Measurements from ENCODE around the gene MROH9. TPM values are rescaled to one million over a fixed set of nuclear protein-coding genes. Genes with fewer than 3 reads are reported as not detected.

MROH9 gene
- total and polyA plus RNA-seq, 2 experiments from 2014 or later: 0.16 TPM; not detected in 1

DNA sequence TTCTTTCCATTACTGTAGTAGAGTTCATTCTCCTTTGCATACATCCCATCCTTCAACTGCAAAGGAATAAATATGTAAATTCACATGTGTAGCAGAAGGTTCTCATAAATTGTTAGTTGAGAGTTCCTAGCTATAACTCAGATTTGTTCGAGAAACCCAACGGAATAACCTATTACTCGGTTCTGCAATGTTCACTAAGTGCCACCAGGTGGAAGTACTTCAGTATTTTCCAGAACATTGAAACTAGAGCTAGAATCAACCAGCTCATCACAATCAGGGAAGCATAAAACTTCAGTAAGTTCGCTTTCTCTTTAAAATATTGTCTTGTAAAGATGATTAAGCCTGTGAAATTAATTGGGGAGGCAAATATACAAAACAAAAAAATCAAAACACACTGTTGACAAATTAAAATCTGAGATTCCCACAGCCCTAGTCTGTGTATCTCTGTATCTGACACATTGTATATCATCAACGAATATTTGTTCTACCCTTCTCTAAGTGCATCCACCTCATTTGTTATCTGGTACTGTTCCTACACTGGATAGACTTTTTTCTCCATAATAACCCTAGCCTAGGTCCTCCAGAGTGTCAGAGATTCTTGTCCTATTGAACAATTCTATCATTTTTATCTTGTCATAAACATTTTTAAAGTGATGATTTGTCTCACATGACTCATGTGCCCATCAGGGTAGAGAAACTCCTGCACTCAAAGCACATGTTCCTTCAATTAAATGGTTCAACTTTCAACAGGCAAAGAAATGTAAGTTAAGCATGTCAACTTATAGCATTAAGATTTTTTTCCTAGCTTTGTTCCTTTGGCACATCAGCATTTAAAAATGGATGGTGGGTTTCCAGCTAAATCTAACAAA lies 31.9 kb downstream of the MROH9 start:
- Histone ChIP-seq H2AFZ (0 out of 2 replicates have a peak overlapping the region, but pooled peaks have one; percentile 21), H3K4me2 (ENCODE audit: unreplicated experiment) (peak overlapping the region; percentile 25), H3K4me1 (ENCODE audit: insufficient read depth) (peaks cover 8% of the 10 kb centered on the region; the same call in 1 of the 2 replicates), H3K9ac (no peak overlapping the region), H3K27ac (no peak overlapping the region), H3K4me3 (0 out of 2 replicates have a peak overlapping the region, but pooled peaks have one; percentile 0), H3K36me3 (ENCODE audit: low read depth) (no peaks in the 10 kb centered on the region), H3K9me3 (ENCODE audit: low read depth) (no peaks in the 10 kb centered on the region), H4K20me1 (ENCODE audit: insufficient read depth) (no peaks in the 10 kb centered on the region), H3K27me3 (replicated peaks; ENCODE audit: insufficient read depth) (no peaks in the 10 kb centered on the region), H3K9me2 (ENCODE audit: insufficient read depth) (no peaks in the 10 kb centered on the region), H3F3A (ENCODE audit: insufficient read depth) (no peaks in the 10 kb centered on the region), H3K79me2 (ENCODE audit: insufficient read depth) (no peaks in the 10 kb centered on the region)
- TF ChIP-seq EZH2 (IDR thresholded peaks at IDR 0.05; ENCODE audit: insufficient read depth, poor library complexity, severe bottlenecking) (no peak), EZH2phosphoT487 (IDR thresholded peaks at IDR 0.05; ENCODE audit: insufficient read depth, low read depth) (no peak)
- WGBS, 2 experiments (ENCODE audit: low coverage in 1 of 2, low lambda C conversion rate in 2 of 2, missing lambda C conversion rate in 2 of 2): 16 to 23% methylated on average over 5 of the region's 5 CpGs
- peak; percentile 79 for DNase-seq
- in situ Hi-C loops (cut with MboI): no loop called here

DNA sequence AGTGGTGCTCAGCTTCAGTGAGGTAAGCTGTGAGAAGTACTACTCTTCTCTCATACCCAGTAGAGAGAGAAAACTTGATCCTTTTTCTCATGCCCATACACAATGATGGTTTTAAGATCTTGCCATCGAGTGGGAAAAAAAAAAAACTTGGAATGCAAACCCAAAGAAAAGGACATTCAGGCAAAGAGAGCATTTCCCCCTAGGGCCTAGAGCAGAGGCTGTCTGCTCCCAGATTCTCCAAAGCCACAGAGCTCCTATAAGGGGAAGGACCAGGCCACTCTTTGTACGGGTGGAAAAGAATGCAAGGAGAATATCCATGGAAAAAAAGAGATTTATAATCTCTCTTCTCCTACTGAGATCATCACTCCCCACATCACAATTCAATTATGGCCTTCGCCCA lies 34.9 kb downstream of the MROH9 start:
- no peak overlapping the region for H3K4me3 ChIP-seq
- H3K9ac ChIP-seq: no peak overlapping the region
- no peaks in the 10 kb centered on the region for H3K36me3 ChIP-seq (ENCODE audit: low read depth)
- 51 to 55% methylated on average over 3 of the region's 3 CpGs for WGBS, 2 experiments (ENCODE audit: low coverage in 1 of 2, low lambda C conversion rate in 2 of 2, missing lambda C conversion rate in 2 of 2)
- no peaks in the 10 kb centered on the region for H3K9me3 ChIP-seq (ENCODE audit: low read depth)
- no peak overlapping the region for H3K4me2 ChIP-seq (ENCODE audit: unreplicated experiment)
- no peaks in the 10 kb centered on the region for H3K79me2 ChIP-seq (ENCODE audit: insufficient read depth)
- H3K9me2 ChIP-seq (ENCODE audit: insufficient read depth): no peaks in the 10 kb centered on the region
- peaks cover 8% of the 10 kb centered on the region; the same call in 1 of the 2 replicates for H3K4me1 ChIP-seq (ENCODE audit: insufficient read depth)
- in situ Hi-C loops (cut with MboI): no loop called here
- H2AFZ ChIP-seq: no peak overlapping the region
- H3K27ac ChIP-seq: no peak overlapping the region
- DNase-seq: no peak
- no peaks in the 10 kb centered on the region for H3K27me3 ChIP-seq (replicated peaks; ENCODE audit: insufficient read depth)
- H4K20me1 ChIP-seq (ENCODE audit: insufficient read depth): no peaks in the 10 kb centered on the region
- no peak for TF ChIP-seq EZH2 (IDR thresholded peaks at IDR 0.05; ENCODE audit: insufficient read depth, poor library complexity, severe bottlenecking)
- TF ChIP-seq EZH2phosphoT487 (IDR thresholded peaks at IDR 0.05; ENCODE audit: insufficient read depth, low read depth): no peak
- H3F3A ChIP-seq (ENCODE audit: insufficient read depth): no peaks in the 10 kb centered on the region

- no peaks in the 10 kb centered on the region for H4K20me1 ChIP-seq (ENCODE audit: insufficient read depth)
- no peaks in the 10 kb centered on the region for H3K4me1 ChIP-seq (ENCODE audit: insufficient read depth)
- DNase-seq: no peak
- no peak overlapping the region for H3K27ac ChIP-seq
- H2AFZ ChIP-seq: no peak overlapping the region
- no peaks in the 10 kb centered on the region for H3K9me3 ChIP-seq (ENCODE audit: low read depth)
- WGBS, 2 experiments (ENCODE audit: low coverage in 1 of 2, low lambda C conversion rate in 2 of 2, missing lambda C conversion rate in 2 of 2): 85 to 100% methylated on average over 2 of the region's 2 CpGs
- no peaks in the 10 kb centered on the region for H3K79me2 ChIP-seq (ENCODE audit: insufficient read depth)
- H3K27me3 ChIP-seq (replicated peaks; ENCODE audit: insufficient read depth): peaks cover 11% of the 10 kb centered on the region; the same call in 1 of the 2 replicates
- in situ Hi-C loops (cut with MboI): no loop called here
- no peak overlapping the region for H3K4me2 ChIP-seq (ENCODE audit: unreplicated experiment)
- no peaks in the 10 kb centered on the region for H3F3A ChIP-seq (ENCODE audit: insufficient read depth)
- H3K9me2 ChIP-seq (ENCODE audit: insufficient read depth): no peaks in the 10 kb centered on the region
- TF ChIP-seq EZH2 (IDR thresholded peaks at IDR 0.05; ENCODE audit: insufficient read depth, poor library complexity, severe bottlenecking) (no peak), EZH2phosphoT487 (IDR thresholded peaks at IDR 0.05; ENCODE audit: insufficient read depth, low read depth) (no peak)
- H3K36me3 ChIP-seq (ENCODE audit: low read depth): no peaks in the 10 kb centered on the region
- H3K9ac ChIP-seq: no peak overlapping the region
- no peak overlapping the region for H3K4me3 ChIP-seq
These were observed 43.1 kb downstream of the MROH9 start for GRCh38 chr1:170978371-170978910.

- Histone ChIP-seq H3K4me3 (no peak overlapping the region), H3K9me3 (ENCODE audit: low read depth) (no peaks in the 10 kb centered on the region), H3K79me2 (ENCODE audit: insufficient read depth) (no peaks in the 10 kb centered on the region), H4K20me1 (ENCODE audit: insufficient read depth) (no peaks in the 10 kb centered on the region), H3K4me2 (ENCODE audit: unreplicated experiment) (no peak overlapping the region), H3K27me3 (replicated peaks; ENCODE audit: insufficient read depth) (peaks cover 17% of the 10 kb centered on the region), H3K36me3 (ENCODE audit: low read depth) (no peaks in the 10 kb centered on the region), H3K9ac (no peak overlapping the region), H3K4me1 (ENCODE audit: insufficient read depth) (no peaks in the 10 kb centered on the region), H3F3A (ENCODE audit: insufficient read depth) (no peaks in the 10 kb centered on the region), H2AFZ (no peak overlapping the region), H3K27ac (no peak overlapping the region), H3K9me2 (ENCODE audit: insufficient read depth) (no peaks in the 10 kb centered on the region)
- in situ Hi-C loops (cut with MboI): no loop called here
- DNase-seq: no peak
- 38 to 43% methylated on average over 1 of the region's 1 CpG for WGBS, 2 experiments (ENCODE audit: low coverage in 1 of 2, low lambda C conversion rate in 2 of 2, missing lambda C conversion rate in 2 of 2)
- TF ChIP-seq EZH2 (IDR thresholded peaks at IDR 0.05; ENCODE audit: insufficient read depth, poor library complexity, severe bottlenecking) (no peak), EZH2phosphoT487 (IDR thresholded peaks at IDR 0.05; ENCODE audit: insufficient read depth, low read depth) (no peak)
These were observed 50.1 kb downstream of the MROH9 start for GRCh38 chr1:170985406-170985805.
